Stimulated activated CD4-positive, alpha-beta T cell treated with anti-CD3 and anti-CD28 coated beads, Interleukin-2, amount 100 ng/mL, for 24 hours (primary cell): ENCODE data around the gene GSDME.

Source experiments
- DNase-seq, 2 donors: peaks; one replicate each; pipeline ENCODE4 v3.0.0-alpha.2; 2020

Gene GSDME

GRCh38 chr7:24718977-24719491, 38.2 kb downstream of the GSDME start:
- no peak for DNase-seq

- no peak for DNase-seq
These were observed 38.8 kb downstream of the GSDME start for GRCh38 chr7:24718431-24718831.

GRCh38 chr7:24717694-24718320, 39.5 kb downstream of the GSDME start:
- no peak for DNase-seq

- no peak for DNase-seq
These were observed 40.0 kb downstream of the GSDME start for GRCh38 chr7:24717247-24717622.

GRCh38 chr7:24716480-24717246, 40.6 kb downstream of the GSDME start:
- DNase-seq: no peak

- no peak for DNase-seq
These were observed 41.4 kb downstream of the GSDME start for GRCh38 chr7:24715661-24716479.

GRCh38 chr7:24715171-24715570, 42.1 kb downstream of the GSDME start:
- DNase-seq: no peak

- DNase-seq: no peak
These were observed 42.6 kb downstream of the GSDME start for GRCh38 chr7:24714676-24715010.

GRCh38 chr7:24713850-24714675, 43.2 kb downstream of the GSDME start:
- no peak for DNase-seq

GRCh38 chr7:24713039-24713793, 44.0 kb downstream of the GSDME start:
- DNase-seq: no peak

GRCh38 chr7:24709585-24710360, 47.5 kb downstream of the GSDME start:
- no peak for DNase-seq

- DNase-seq: no peak
These were observed 48.2 kb downstream of the GSDME start for GRCh38 chr7:24709051-24709450.

GRCh38 chr7:24707988-24708615, 49.2 kb downstream of the GSDME start:
- DNase-seq: no peak

- DNase-seq: no peak
These were observed 50.8 kb downstream of the GSDME start for GRCh38 chr7:24706211-24707170.

GRCh38 chr7:24705461-24705954, 51.8 kb downstream of the GSDME start:
- no peak for DNase-seq

- no peak for DNase-seq
These were observed 53.0 kb downstream of the GSDME start for GRCh38 chr7:24704311-24704710.

- DNase-seq: no peak
These were observed 54.0 kb downstream of the GSDME start for GRCh38 chr7:24703296-24703695.

GRCh38 chr7:24702755-24703154, 54.5 kb downstream of the GSDME start:
- no peak for DNase-seq
